HUDEP-2 (cell line): ENCODE results near the gene RSBN1.
"Not testable (repeated sequence)": the region's sequence is repeated elsewhere in the genome, so short reads cannot be mapped to it uniquely, and the experiment has no call there.

Experiments used
- DNase-seq, 76 experiments: peaks; one replicate each; lab custom pipeline; 2025; ENCODE audit not compliant: unreplicated experiment in 76 of 76; lab: John Stamatoyannopoulos, UW

Gene RSBN1

GRCh38 chr1:113749402-113749801 lies 62.9 kb downstream of the RSBN1 start:
- DNase-seq = no peak

- no peak for DNase-seq
These were observed 64.9 kb downstream of the RSBN1 start for GRCh38 chr1:113747376-113747775.

GRCh38 chr1:113745425-113745824 lies 66.9 kb downstream of the RSBN1 start:
- no peak for DNase-seq

- no peak for DNase-seq
These were observed 68.2 kb downstream of the RSBN1 start for GRCh38 chr1:113744114-113744513.

GRCh38 chr1:113742515-113742914 lies 69.8 kb downstream of the RSBN1 start:
- DNase-seq = no peak

GRCh38 chr1:113734357-113735055 lies 77.8 kb downstream of the RSBN1 start:
- no peak for DNase-seq

- DNase-seq = no peak
These were observed 79.5 kb downstream of the RSBN1 start for GRCh38 chr1:113732802-113733201.

- no peak for DNase-seq
These were observed 91.3 kb downstream of the RSBN1 start for GRCh38 chr1:113721010-113721409.

- DNase-seq = not testable (repeated sequence)
These were observed 93.7 kb downstream of the RSBN1 start for GRCh38 chr1:113718621-113719020.

GRCh38 chr1:113717506-113717905 lies 94.8 kb downstream of the RSBN1 start:
- DNase-seq = not testable (repeated sequence)

- no peak for DNase-seq
These were observed 97.5 kb downstream of the RSBN1 start for GRCh38 chr1:113714606-113715269.
